ENCODE results near the gene OR4K14. TPM values are rescaled to one million over a fixed set of nuclear protein-coding genes. Genes with fewer than 3 reads are reported as not detected.

OR4K14 gene, protein sequence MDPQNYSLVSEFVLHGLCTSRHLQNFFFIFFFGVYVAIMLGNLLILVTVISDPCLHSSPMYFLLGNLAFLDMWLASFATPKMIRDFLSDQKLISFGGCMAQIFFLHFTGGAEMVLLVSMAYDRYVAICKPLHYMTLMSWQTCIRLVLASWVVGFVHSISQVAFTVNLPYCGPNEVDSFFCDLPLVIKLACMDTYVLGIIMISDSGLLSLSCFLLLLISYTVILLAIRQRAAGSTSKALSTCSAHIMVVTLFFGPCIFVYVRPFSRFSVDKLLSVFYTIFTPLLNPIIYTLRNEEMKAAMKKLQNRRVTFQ
- not detected for total RNA-seq

DNA sequence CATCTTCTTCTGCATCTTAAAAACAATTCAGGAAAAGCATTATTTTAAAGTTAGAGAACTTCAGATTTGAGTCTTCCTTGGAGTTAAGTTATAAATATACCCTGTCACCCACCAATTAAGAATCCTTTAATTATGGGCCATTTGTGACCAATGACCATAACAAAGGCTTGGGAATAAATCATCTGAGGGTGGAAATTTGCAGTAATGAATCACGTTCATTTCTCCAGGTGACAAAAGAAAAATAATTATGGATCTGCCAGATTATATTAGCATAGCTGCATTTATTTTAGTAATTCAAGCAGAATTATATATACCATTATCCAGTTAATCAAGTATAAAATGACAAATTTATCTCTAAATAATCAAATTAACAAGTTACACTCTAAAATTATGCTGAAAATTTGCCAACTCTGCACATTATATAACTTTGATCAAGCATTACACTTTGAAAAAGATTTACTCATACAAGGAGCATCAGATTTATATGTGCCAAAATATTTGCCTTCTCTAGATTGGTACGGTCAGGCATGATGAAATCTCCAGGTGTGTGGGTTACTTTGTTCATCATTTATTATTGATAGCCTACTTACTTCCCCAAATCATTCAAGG is at the start of gene OR4K14:
TSS of gene OR4K14 (minus strand) at position 51 of the 609 bp plus-strand sequence. CDS start 4,114 bp downstream, outside the sequence.
- in situ Hi-C loops (cut with MboI; ENCODE audit: low sequenced_read_pairs in 4 of 4) (no loop called here), intact Hi-C loops (cut with DNase I; ENCODE audit: low total_unique reads) (no loop called here)
- DNase-seq = no peak
- H3K4me3 ChIP-seq = no peak within 1 kb of the TSS
- no peaks in the 10 kb centered on the region for H3K4me1 ChIP-seq
- H3K27ac ChIP-seq = no peak within 1 kb of the TSS
- H3K36me3 ChIP-seq = no peaks in the 10 kb centered on the region
- H3K9me3 ChIP-seq = no peaks in the 10 kb centered on the region
- no peaks in the 10 kb centered on the region for H3K27me3 ChIP-seq
- no peak for TF ChIP-seq POLR2A (IDR thresholded peaks at IDR 0.05)
- TF ChIP-seq, protein P1, sequence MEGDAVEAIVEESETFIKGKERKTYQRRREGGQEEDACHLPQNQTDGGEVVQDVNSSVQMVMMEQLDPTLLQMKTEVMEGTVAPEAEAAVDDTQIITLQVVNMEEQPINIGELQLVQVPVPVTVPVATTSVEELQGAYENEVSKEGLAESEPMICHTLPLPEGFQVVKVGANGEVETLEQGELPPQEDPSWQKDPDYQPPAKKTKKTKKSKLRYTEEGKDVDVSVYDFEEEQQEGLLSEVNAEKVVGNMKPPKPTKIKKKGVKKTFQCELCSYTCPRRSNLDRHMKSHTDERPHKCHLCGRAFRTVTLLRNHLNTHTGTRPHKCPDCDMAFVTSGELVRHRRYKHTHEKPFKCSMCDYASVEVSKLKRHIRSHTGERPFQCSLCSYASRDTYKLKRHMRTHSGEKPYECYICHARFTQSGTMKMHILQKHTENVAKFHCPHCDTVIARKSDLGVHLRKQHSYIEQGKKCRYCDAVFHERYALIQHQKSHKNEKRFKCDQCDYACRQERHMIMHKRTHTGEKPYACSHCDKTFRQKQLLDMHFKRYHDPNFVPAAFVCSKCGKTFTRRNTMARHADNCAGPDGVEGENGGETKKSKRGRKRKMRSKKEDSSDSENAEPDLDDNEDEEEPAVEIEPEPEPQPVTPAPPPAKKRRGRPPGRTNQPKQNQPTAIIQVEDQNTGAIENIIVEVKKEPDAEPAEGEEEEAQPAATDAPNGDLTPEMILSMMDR (IDR thresholded peaks at IDR 0.05 in 4 of 5, conservative IDR thresholded peaks at IDR 0.05 in 1 of 5) = no peak
- ATAC-seq = no peak

DNA sequence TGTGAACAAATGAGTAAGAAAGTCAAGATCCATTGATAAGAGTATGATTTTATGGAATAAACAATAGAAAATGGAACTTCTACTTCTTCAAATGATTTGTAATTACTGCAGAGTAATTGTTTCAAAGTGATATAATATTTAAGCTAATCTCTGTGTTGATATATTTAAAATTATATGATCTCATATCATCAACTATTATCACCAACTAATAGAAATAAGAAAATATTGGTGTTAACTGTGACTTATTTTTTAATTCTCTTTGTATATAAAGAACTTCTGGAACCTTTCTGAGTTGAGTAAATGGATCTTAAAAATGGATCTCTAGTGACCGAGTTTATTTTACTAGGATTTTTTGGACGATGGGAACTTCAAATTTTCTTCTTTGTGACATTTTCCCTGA is 40.6 kb upstream of the OR4K14 start, which contains the start of gene OR4L1:
TSS of gene OR4L1 (plus strand) at position 301 of the 400 bp plus-strand sequence. CDS start at position 301, 0 bp downstream.
- TF ChIP-seq POLR2A (IDR thresholded peaks at IDR 0.05) = no peak
- TF ChIP-seq, protein P1 (IDR thresholded peaks at IDR 0.05 in 4 of 5, conservative IDR thresholded peaks at IDR 0.05 in 1 of 5) = no peak
- in situ Hi-C loops (cut with MboI; ENCODE audit: low sequenced_read_pairs in 4 of 4) (no loop called here), intact Hi-C loops (cut with DNase I; ENCODE audit: low total_unique reads) (no loop called here)
- no peaks in the 10 kb centered on the region for H3K9me3 ChIP-seq
- H3K27me3 ChIP-seq = no peaks in the 10 kb centered on the region
- DNase-seq (no peak), ATAC-seq (no peak)
- H3K4me1 ChIP-seq = no peaks in the 10 kb centered on the region
- no peak within 1 kb of the TSS for H3K27ac ChIP-seq
- no peaks in the 10 kb centered on the region for H3K36me3 ChIP-seq
- no peak within 1 kb of the TSS for H3K4me3 ChIP-seq

DNA sequence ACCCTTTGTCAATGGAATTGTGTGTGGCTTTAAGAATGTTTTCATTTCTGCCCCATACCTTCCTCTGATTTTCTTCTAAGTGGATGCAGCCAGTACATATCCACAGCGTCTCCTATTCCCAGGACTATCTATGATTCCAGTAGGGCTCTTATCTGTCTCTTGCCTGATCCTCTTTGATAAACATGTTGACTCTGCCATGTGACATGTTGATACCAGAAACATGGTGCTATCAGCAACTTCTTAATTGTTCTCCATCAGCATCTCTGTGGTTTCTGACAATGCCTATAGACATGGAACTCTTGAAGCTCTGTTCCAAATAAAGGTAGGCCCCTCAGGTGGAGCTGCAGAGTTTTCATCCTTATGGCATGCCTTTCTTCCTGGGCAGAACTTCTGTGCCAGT is 29.1 kb upstream of the OR4K14 start:
- intact Hi-C loops (cut with DNase I; ENCODE audit: low total_unique reads) = no loop called here

DNA sequence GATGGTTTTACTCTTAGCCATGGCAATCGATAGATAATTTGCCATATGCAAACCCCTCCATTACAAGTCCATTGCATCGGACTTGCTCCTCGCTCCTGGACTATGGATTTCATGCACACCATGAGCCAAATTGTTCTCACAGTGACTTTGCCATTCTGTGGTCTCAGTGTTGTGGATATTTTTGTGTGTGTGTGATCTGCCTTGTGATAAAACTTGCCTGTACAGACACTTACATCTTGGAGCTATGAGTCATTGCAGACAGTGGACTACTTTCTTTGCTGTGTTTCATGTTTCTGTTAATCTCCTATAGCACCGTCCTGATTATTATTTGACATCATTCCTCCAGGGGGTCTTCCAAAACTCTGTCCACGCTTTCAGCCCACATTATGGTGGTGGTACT is 25.1 kb upstream of the OR4K14 start:
- in situ Hi-C loops (cut with MboI; ENCODE audit: low sequenced_read_pairs in 4 of 4) = no loop called here
- no peak for ATAC-seq
- H3K27ac ChIP-seq = no peak overlapping the region
- no peaks in the 10 kb centered on the region for H3K4me1 ChIP-seq
- DNase-seq = no peak
- H3K4me3 ChIP-seq = no peak overlapping the region
- no peaks in the 10 kb centered on the region for H3K36me3 ChIP-seq
- intact Hi-C loops (cut with DNase I; ENCODE audit: low total_unique reads) = no loop called here
- H3K9me3 ChIP-seq = no peaks in the 10 kb centered on the region
- TF ChIP-seq, protein P1 (IDR thresholded peaks at IDR 0.05 in 4 of 5, conservative IDR thresholded peaks at IDR 0.05 in 1 of 5) = no peak
- no peak for TF ChIP-seq POLR2A (IDR thresholded peaks at IDR 0.05)
- H3K27me3 ChIP-seq = no peaks in the 10 kb centered on the region

More for the DNA sequence above, 29.1 kb upstream of the OR4K14 start:
- TF ChIP-seq, protein P1 (IDR thresholded peaks at IDR 0.05 in 4 of 5, conservative IDR thresholded peaks at IDR 0.05 in 1 of 5) = no peak
- no peak for TF ChIP-seq POLR2A (IDR thresholded peaks at IDR 0.05)
- H3K4me3 ChIP-seq = no peak overlapping the region
- no peak overlapping the region for H3K27ac ChIP-seq
- DNase-seq = no peak
- H3K36me3 ChIP-seq = no peaks in the 10 kb centered on the region
- H3K9me3 ChIP-seq = no peaks in the 10 kb centered on the region
- no peaks in the 10 kb centered on the region for H3K4me1 ChIP-seq
- in situ Hi-C loops (cut with MboI; ENCODE audit: low sequenced_read_pairs in 4 of 4) = no loop called here
- ATAC-seq = no peak
- H3K27me3 ChIP-seq = no peaks in the 10 kb centered on the region

Data from gastrocnemius medialis (tissue), 4 donors.